Astrocyte of the spinal cord (primary cell): ENCODE results near the gene RNU4-1.
"Not testable (repeated sequence)": the region's sequence is repeated elsewhere in the genome, so short reads cannot be mapped to it uniquely, and the experiment has no call there.

Experiments used
- DNase-seq: peaks from one replicate; pipeline ENCODE4 v3.0.0; 2011; ENCODE audit warnings: low read depth, low spot score
- H3K4me3 ChIP-seq: 2 replicates; pipeline ENCODE4 v1.5.1; 2011; ENCODE audit warnings: low read depth, mild to moderate bottlenecking, low read length, moderate library complexity
- CTCF ChIP-seq: IDR thresholded peaks from 2 replicates; pipeline ENCODE4 v1.5.1; 2012; ENCODE audit warnings: low read depth, mild to moderate bottlenecking, low read length, inconsistent platforms
- in situ Hi-C: cut with HindIII; loops from 2 replicates; pipeline ENCODE4 v1.10.0; 2017; ENCODE audit warnings: low sequenced_read_pairs

Gene RNU4-1

GRCh38 chr12:120258323-120258896 lies 34.6 kb downstream of the RNU4-1 start:
- no peak for DNase-seq
- no peak for TF ChIP-seq CTCF
- in situ Hi-C loops = no loop called here
- no peak overlapping the region for H3K4me3 ChIP-seq

- TF ChIP-seq CTCF = peak; percentile 8
- no peak overlapping the region for H3K4me3 ChIP-seq
- peak; percentile 96 for DNase-seq
- in situ Hi-C loops = no loop called here
Observed at GRCh38 chr12:120257041-120257821, 35.8 kb downstream of the RNU4-1 start.

GRCh38 chr12:120254809-120255208 lies 38.2 kb downstream of the RNU4-1 start:
- H3K4me3 ChIP-seq = no peak overlapping the region
- TF ChIP-seq CTCF = no peak
- DNase-seq = no peak
- in situ Hi-C loops = no loop called here

GRCh38 chr12:120253313-120253712 lies 39.7 kb downstream of the RNU4-1 start:
- in situ Hi-C loops, DNase-seq, H3K4me3 ChIP-seq: not testable (repeated sequence)

- TF ChIP-seq CTCF = no peak
- no peak overlapping the region for H3K4me3 ChIP-seq
- in situ Hi-C loops = no loop called here
- no peak for DNase-seq
Observed at GRCh38 chr12:120252071-120252906, 40.7 kb downstream of the RNU4-1 start.

- in situ Hi-C loops, DNase-seq, H3K4me3 ChIP-seq: not testable (repeated sequence)
Observed at GRCh38 chr12:120251364-120252070, 41.5 kb downstream of the RNU4-1 start.

GRCh38 chr12:120249875-120250795 lies 42.9 kb downstream of the RNU4-1 start:
- H3K4me3 ChIP-seq = no peak overlapping the region
- no peak for DNase-seq
- in situ Hi-C loops = no loop called here

More at GRCh38 chr12:120249875-120250795, 42.9 kb downstream of the RNU4-1 start:
- no peak for TF ChIP-seq CTCF
